Measurements from ENCODE around the gene RYR1. TPM values are rescaled to one million over a fixed set of nuclear protein-coding genes. Genes with fewer than 3 reads are reported as not detected.

Gene RYR1
- polyA plus RNA-seq, 1 of the 3 experiments (the other 2 are of a cell fraction) = under 0.01 TPM

DNA sequence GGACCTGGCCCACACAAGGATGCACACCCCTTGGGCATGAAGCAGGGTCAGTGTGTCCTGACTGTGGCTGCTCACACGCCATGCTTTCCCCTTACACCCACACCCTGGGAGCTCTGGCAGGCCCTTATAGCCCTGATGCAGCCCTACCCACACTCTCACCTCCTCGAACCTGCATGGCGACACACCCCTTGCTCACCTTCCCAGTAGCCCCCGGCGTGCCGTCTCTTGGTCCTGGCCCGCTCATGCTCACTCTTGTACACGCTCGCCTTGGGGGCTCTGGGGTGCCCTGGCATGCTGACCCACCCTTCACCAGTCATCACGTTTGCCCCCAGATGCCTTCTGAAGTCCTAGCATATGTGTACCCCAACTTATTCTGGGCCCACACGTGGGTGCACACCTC is 128.2 kb downstream of the RYR1 start:
- ChIA-PET CTCF (interaction anchor here (1.5 kb wide), 1 partner anchor 17 kb away, joined by 7 read pairs; no protein-coding TSS in a partner anchor), POLR2A (no interaction called here)
- H3K9ac ChIP-seq = no peak overlapping the region
- WGBS (ENCODE audit: low lambda C conversion rate) = 72% methylated on average over 11 of the region's 11 CpGs
- no peak overlapping the region for H3K27ac ChIP-seq (ENCODE audit: low read depth in 2 of 2, low read length in 1 of 2)
- H3K27me3 ChIP-seq (ENCODE audit: insufficient read depth) = peaks cover 12% of the 10 kb centered on the region
- H3K9me3 ChIP-seq = no peaks in the 10 kb centered on the region
- no peak overlapping the region for H3K4me3 ChIP-seq (ENCODE audit: low read depth in 2 of 2, low read length in 1 of 2)
- no peak overlapping the region for H3K4me2 ChIP-seq
- H3K79me2 ChIP-seq (ENCODE audit: insufficient read depth) = no peaks in the 10 kb centered on the region
- DNase-seq = no peak
- no peaks in the 10 kb centered on the region for H3F3A ChIP-seq (replicated peaks; ENCODE audit: insufficient read depth)
- no peak for TF ChIP-seq FOXM1 (IDR thresholded peaks at IDR 0.05; ENCODE audit: low read depth)
- no peak for TF ChIP-seq RAD21 (IDR thresholded peaks at IDR 0.05; ENCODE audit: low read length)
- TF ChIP-seq MAX (IDR thresholded peaks at IDR 0.05; ENCODE audit: low read depth) = no peak
- no peak for TF ChIP-seq TCF12 (IDR thresholded peaks at IDR 0.05)
- no peak for TF ChIP-seq RXRA (IDR thresholded peaks at IDR 0.05; ENCODE audit: borderline replicate concordance, low read depth)
- TF ChIP-seq RCOR1 (IDR thresholded peaks at IDR 0.05; ENCODE audit: low read length) = no peak
- no peaks in the 10 kb centered on the region for H3K9me2 ChIP-seq
- H4K20me1 ChIP-seq (ENCODE audit: insufficient read depth) = no peaks in the 10 kb centered on the region
- H3K36me3 ChIP-seq (replicated peaks in 1 of 2; ENCODE audit: control insufficient read depth in 1 of 2, insufficient read depth in 2 of 2, low read length in 1 of 2) = no peaks in the 10 kb centered on the region
- no peaks in the 10 kb centered on the region; a peak in 1 of 4 replicates for H3K4me1 ChIP-seq (ENCODE audit: control insufficient read depth in 1 of 2, insufficient read depth in 2 of 2, low read depth in 1 of 2, low read length in 1 of 2)
- no peak overlapping the region for H2AFZ ChIP-seq (ENCODE audit: low read depth)

DNA sequence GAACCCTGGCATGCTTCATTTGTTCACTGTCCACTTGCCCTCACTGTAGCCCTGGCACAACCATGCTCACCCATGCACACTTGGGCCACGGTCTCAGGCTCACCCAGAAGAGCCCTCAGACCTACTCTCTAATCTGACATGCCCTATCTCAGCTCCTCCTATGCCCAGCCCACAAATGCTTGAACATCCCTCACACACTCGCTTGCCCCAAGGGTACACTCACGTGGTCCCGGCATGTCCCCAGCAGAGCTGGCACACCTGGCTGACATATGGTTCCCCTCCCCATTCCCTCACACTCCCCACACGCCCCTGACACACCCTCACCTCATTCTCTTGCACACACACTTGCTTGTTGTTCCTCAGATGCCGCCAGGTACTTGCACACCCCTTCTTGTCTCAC is 128.6 kb downstream of the RYR1 start:
- Histone ChIP-seq H3K4me3 (ENCODE audit: low read depth in 2 of 2, low read length in 1 of 2) (no peak overlapping the region), H2AFZ (ENCODE audit: low read depth) (no peak overlapping the region), H3K79me2 (ENCODE audit: insufficient read depth) (no peaks in the 10 kb centered on the region), H3F3A (replicated peaks; ENCODE audit: insufficient read depth) (no peaks in the 10 kb centered on the region), H3K9me2 (no peaks in the 10 kb centered on the region), H3K27me3 (ENCODE audit: insufficient read depth) (peaks cover 12% of the 10 kb centered on the region), H3K4me1 (ENCODE audit: control insufficient read depth in 1 of 2, insufficient read depth in 2 of 2, low read depth in 1 of 2, low read length in 1 of 2) (no peaks in the 10 kb centered on the region; a peak in 1 of 4 replicates), H3K4me2 (no peak overlapping the region), H3K9ac (no peak overlapping the region), H3K27ac (ENCODE audit: low read depth in 2 of 2, low read length in 1 of 2) (no peak overlapping the region), H4K20me1 (ENCODE audit: insufficient read depth) (no peaks in the 10 kb centered on the region), H3K9me3 (no peaks in the 10 kb centered on the region), H3K36me3 (replicated peaks in 1 of 2; ENCODE audit: control insufficient read depth in 1 of 2, insufficient read depth in 2 of 2, low read length in 1 of 2) (no peaks in the 10 kb centered on the region)
- no peak for DNase-seq
- TF ChIP-seq SIN3A (IDR thresholded peaks at IDR 0.05; ENCODE audit: borderline replicate concordance, low read depth, low read length) (no peak), RFX5 (IDR thresholded peaks at IDR 0.05; ENCODE audit: low read length) (no peak), EZH2phosphoT487 (IDR thresholded peaks at IDR 0.05; ENCODE audit: borderline replicate concordance, low read depth) (no peak), FOSL2 (IDR thresholded peaks at IDR 0.05; ENCODE audit: borderline replicate concordance, low read depth) (no peak), TCF12 (IDR thresholded peaks at IDR 0.05) (no peak), POLR2AphosphoS5 (IDR thresholded peaks at IDR 0.05; ENCODE audit: low read depth, low read length) (no peak), TAF1 (IDR thresholded peaks at IDR 0.05; ENCODE audit: borderline replicate concordance, low read depth, low read length) (no peak)
- TF ChIP-seq, protein P1, sequence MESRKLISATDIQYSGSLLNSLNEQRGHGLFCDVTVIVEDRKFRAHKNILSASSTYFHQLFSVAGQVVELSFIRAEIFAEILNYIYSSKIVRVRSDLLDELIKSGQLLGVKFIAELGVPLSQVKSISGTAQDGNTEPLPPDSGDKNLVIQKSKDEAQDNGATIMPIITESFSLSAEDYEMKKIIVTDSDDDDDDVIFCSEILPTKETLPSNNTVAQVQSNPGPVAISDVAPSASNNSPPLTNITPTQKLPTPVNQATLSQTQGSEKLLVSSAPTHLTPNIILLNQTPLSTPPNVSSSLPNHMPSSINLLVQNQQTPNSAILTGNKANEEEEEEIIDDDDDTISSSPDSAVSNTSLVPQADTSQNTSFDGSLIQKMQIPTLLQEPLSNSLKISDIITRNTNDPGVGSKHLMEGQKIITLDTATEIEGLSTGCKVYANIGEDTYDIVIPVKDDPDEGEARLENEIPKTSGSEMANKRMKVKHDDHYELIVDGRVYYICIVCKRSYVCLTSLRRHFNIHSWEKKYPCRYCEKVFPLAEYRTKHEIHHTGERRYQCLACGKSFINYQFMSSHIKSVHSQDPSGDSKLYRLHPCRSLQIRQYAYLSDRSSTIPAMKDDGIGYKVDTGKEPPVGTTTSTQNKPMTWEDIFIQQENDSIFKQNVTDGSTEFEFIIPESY (IDR thresholded peaks at IDR 0.05; ENCODE audit: borderline replicate concordance, low read depth) = no peak
- POLR2A ChIA-PET = no interaction called here
- CTCF ChIA-PET = interaction anchor here (1.5 kb wide), 1 partner anchor 18 kb away, joined by 7 read pairs; no protein-coding TSS in a partner anchor
- WGBS (ENCODE audit: low lambda C conversion rate) = 57% methylated on average over 6 of the region's 6 CpGs

Data from SK-N-SH (cell line).